ENCODE results near the gene PLA2G2E. TPM values are rescaled to one million over a fixed set of nuclear protein-coding genes. Genes with fewer than 3 reads are reported as not detected.

PLA2G2E gene
- total and polyA plus RNA-seq, 2 donors from 2014 or later: not detected

DNA sequence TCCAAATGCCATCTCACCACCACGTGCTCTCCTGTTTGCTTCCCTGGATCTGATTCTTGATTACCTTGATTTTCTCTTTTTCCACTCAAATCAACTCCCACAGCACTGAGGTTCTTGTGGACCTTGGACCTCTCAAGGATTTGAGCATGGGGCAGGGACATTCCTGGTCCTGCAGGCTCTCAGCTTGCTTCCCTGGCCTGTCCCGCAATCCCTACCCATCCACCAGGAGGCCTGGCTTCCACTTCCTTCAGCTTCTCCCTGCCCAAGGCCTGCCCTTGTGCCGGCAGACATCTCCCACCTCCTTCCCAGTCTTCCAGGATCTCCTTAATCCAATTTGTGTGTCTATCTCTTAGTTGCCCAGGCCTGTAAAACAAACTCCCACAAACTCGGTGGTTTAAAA is 34.4 kb upstream of the PLA2G2E start:
- H3K4me1 ChIP-seq (ENCODE audit: control insufficient read depth in 2 of 3, insufficient read depth in 2 of 3, low read depth in 1 of 3, low read length in 3 of 3): no peaks in the 10 kb centered on the region
- intact Hi-C loops (cut with DNase I): no loop called here
- H3K36me3 ChIP-seq (ENCODE audit: control insufficient read depth in 2 of 3, insufficient read depth in 3 of 3, low read length in 3 of 3): no peaks in the 10 kb centered on the region
- no peak overlapping the region for H3K4me3 ChIP-seq (ENCODE audit: low read length in 3 of 3)
- peaks cover 0 to 3% (median 0%) of the 10 kb centered on the region in 3 donors for H3K9me3 ChIP-seq (ENCODE audit: control insufficient read depth in 2 of 3, insufficient read depth in 1 of 3, low read length in 3 of 3)
- no peak for DNase-seq
- H3K27me3 ChIP-seq (ENCODE audit: control insufficient read depth, insufficient read depth, low read length): no peaks in the 10 kb centered on the region
- no peak overlapping the region for H3K9ac ChIP-seq (ENCODE audit: low read length in 3 of 3)
- H3K27ac ChIP-seq (ENCODE audit: low read depth in 2 of 2, low read length in 2 of 2): no peak overlapping the region
- no peak for FAIRE-seq
- TF ChIP-seq, protein P1, sequence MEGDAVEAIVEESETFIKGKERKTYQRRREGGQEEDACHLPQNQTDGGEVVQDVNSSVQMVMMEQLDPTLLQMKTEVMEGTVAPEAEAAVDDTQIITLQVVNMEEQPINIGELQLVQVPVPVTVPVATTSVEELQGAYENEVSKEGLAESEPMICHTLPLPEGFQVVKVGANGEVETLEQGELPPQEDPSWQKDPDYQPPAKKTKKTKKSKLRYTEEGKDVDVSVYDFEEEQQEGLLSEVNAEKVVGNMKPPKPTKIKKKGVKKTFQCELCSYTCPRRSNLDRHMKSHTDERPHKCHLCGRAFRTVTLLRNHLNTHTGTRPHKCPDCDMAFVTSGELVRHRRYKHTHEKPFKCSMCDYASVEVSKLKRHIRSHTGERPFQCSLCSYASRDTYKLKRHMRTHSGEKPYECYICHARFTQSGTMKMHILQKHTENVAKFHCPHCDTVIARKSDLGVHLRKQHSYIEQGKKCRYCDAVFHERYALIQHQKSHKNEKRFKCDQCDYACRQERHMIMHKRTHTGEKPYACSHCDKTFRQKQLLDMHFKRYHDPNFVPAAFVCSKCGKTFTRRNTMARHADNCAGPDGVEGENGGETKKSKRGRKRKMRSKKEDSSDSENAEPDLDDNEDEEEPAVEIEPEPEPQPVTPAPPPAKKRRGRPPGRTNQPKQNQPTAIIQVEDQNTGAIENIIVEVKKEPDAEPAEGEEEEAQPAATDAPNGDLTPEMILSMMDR (IDR thresholded peaks at IDR 0.05; ENCODE audit: borderline replicate concordance, extremely low read depth, insufficient read depth): no peak

DNA sequence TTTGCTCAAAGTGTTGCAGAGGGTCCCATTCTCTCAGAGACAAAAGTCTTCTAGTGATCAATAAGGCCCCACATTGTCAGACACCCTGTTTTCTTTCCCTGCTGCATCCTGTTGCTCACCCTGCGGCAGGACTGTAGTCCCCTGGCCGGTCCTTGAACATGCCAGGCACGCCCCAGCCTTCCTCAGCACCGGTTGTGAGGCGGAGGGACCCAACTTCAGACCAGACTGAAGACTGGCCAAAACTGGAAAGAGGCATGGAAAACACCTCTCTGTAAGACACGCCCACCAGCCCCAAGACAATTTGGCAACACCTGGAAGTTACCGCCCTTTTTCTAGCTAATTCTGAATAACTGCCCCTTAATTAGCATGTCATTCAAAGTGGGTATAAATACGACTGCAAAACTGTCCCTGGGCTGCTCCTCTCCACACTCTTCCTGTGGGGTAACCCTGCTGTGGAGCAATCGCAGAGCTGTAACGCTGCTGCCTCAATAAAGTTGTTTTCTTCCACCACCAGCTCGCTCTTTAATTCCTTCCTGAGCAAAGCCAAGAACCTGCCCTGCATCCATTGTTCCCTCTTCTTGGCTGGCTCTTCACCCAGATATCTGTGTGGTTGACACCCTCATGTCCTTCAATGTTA is 32.2 kb upstream of the PLA2G2E start:
- H3K4me1 ChIP-seq (ENCODE audit: control insufficient read depth in 2 of 3, insufficient read depth in 2 of 3, low read depth in 1 of 3, low read length in 3 of 3): no peaks in the 10 kb centered on the region
- H3K4me3 ChIP-seq (ENCODE audit: low read length in 3 of 3): no peak overlapping the region
- no peak overlapping the region for H3K9ac ChIP-seq (ENCODE audit: low read length in 3 of 3)
- peaks cover 0 to 3% (median 0%) of the 10 kb centered on the region in 3 donors for H3K9me3 ChIP-seq (ENCODE audit: control insufficient read depth in 2 of 3, insufficient read depth in 1 of 3, low read length in 3 of 3)
- intact Hi-C loops (cut with DNase I): no loop called here
- H3K36me3 ChIP-seq (ENCODE audit: control insufficient read depth in 2 of 3, insufficient read depth in 3 of 3, low read length in 3 of 3): no peaks in the 10 kb centered on the region
- H3K27me3 ChIP-seq (ENCODE audit: control insufficient read depth, insufficient read depth, low read length): no peaks in the 10 kb centered on the region
- DNase-seq: no peak
- H3K27ac ChIP-seq (ENCODE audit: low read depth in 2 of 2, low read length in 2 of 2): no peak overlapping the region
- FAIRE-seq: no peak
- TF ChIP-seq, protein P1 (IDR thresholded peaks at IDR 0.05; ENCODE audit: borderline replicate concordance, extremely low read depth, insufficient read depth): no peak

DNA sequence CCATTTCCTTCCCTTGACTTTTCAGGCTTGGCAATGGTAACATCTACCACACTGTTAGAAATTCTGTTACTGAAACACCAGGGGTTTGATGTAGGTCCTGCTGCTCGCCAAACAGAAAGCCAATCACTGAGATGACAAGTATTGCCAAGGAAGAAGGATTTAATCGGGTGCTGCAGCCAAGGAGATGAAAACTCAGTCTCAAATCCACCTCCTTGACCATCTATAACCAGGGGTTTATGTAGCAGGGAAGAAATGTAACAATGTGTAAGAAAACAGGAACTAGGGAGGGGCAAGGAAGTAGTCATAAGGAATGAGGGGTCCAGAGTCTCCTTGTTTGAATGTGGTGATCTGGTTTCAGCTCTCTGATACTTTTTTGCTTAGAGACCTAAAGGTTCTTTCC is 30.6 kb upstream of the PLA2G2E start:
- Histone ChIP-seq H3K27me3 (ENCODE audit: control insufficient read depth, insufficient read depth, low read length) (no peaks in the 10 kb centered on the region), H3K27ac (ENCODE audit: low read depth in 2 of 2, low read length in 2 of 2) (no peak overlapping the region), H3K4me1 (ENCODE audit: control insufficient read depth in 2 of 3, insufficient read depth in 2 of 3, low read depth in 1 of 3, low read length in 3 of 3) (no peaks in the 10 kb centered on the region), H3K9me3 (ENCODE audit: control insufficient read depth in 2 of 3, insufficient read depth in 1 of 3, low read length in 3 of 3) (peaks cover 0 to 3% (median 0%) of the 10 kb centered on the region in 3 donors), H3K9ac (ENCODE audit: low read length in 3 of 3) (no peak overlapping the region), H3K4me3 (ENCODE audit: low read length in 3 of 3) (no peak overlapping the region), H3K36me3 (ENCODE audit: control insufficient read depth in 2 of 3, insufficient read depth in 3 of 3, low read length in 3 of 3) (no peaks in the 10 kb centered on the region)
- intact Hi-C loops (cut with DNase I): no loop called here
- TF ChIP-seq, protein P1 (IDR thresholded peaks at IDR 0.05; ENCODE audit: borderline replicate concordance, extremely low read depth, insufficient read depth): no peak
- FAIRE-seq: no peak
- no peak for DNase-seq

DNA sequence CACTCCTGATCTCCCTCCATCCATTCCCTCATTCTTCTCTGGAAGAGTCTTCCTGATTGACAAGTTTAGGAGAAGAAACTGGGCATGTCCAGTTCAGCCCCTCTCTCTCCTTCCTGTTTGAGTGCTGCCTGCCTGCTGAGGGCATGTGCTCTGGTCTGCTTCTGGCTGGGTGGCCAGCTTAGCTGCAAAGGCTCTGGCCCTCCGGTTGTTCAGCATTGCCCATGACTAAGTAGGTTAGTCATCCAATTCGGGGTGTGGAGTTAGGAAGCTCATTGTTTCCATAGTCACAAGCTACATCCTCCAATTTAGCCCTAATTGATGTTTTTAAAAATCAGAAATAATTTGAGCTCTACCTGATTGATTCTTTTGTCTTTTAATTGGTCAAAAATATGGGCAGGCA is 25.6 kb upstream of the PLA2G2E start:
- H3K9ac ChIP-seq (ENCODE audit: low read length in 3 of 3): no peak overlapping the region
- intact Hi-C loops (cut with DNase I): no loop called here
- TF ChIP-seq, protein P1 (IDR thresholded peaks at IDR 0.05; ENCODE audit: borderline replicate concordance, extremely low read depth, insufficient read depth): no peak
- no peaks in the 10 kb centered on the region for H3K36me3 ChIP-seq (ENCODE audit: control insufficient read depth in 2 of 3, insufficient read depth in 3 of 3, low read length in 3 of 3)
- H3K4me1 ChIP-seq (ENCODE audit: control insufficient read depth in 2 of 3, insufficient read depth in 2 of 3, low read depth in 1 of 3, low read length in 3 of 3): no peaks in the 10 kb centered on the region
- H3K27ac ChIP-seq (ENCODE audit: low read depth in 2 of 2, low read length in 2 of 2): no peak overlapping the region
- DNase-seq (no peak), FAIRE-seq (no peak)
- H3K27me3 ChIP-seq (ENCODE audit: control insufficient read depth, insufficient read depth, low read length): no peaks in the 10 kb centered on the region
- no peak overlapping the region for H3K4me3 ChIP-seq (ENCODE audit: low read length in 3 of 3)
- peaks cover 0 to 3% (median 0%) of the 10 kb centered on the region in 3 donors for H3K9me3 ChIP-seq (ENCODE audit: control insufficient read depth in 2 of 3, insufficient read depth in 1 of 3, low read length in 3 of 3)

Data from kidney (tissue), 14 donors.